Astrocyte (in vitro differentiated cells and primary cell): Measurements from ENCODE around the gene PPP1R12C. TPM values are rescaled to one million over a fixed set of nuclear protein-coding genes. Genes with fewer than 3 reads are reported as not detected.

ENCODE experiments used
- DNase-seq: peaks from one replicate; pipeline ENCODE4 v3.0.0-alpha.2; 2010; ENCODE audit warnings: low read depth
- FAIRE-seq: peaks from 2 replicates; lab custom pipeline; 2011; peaks lifted over from hg19 to GRCh38; lab: Jason Lieb, UNC
- H2AFZ ChIP-seq: 2 replicates; pipeline ENCODE4 v1.6.0; 2012; ENCODE audit warnings: low read depth, low read length, inconsistent platforms
- H3K27ac ChIP-seq: 2 replicates; pipeline ENCODE4 v1.5.1; 2011; ENCODE audit warnings: low read depth, low read length, inconsistent platforms
- H3K27me3 ChIP-seq: 2 replicates; pipeline ENCODE4 v1.6.0; 2011; ENCODE audit warnings: low read length, inconsistent platforms; ENCODE audit not compliant: insufficient read depth
- H3K36me3 ChIP-seq: 2 replicates; pipeline ENCODE4 v1.5.1; 2011; ENCODE audit warnings: low read length, inconsistent platforms; ENCODE audit not compliant: insufficient read depth
- H3K4me1 ChIP-seq: 2 replicates; pipeline ENCODE4 v1.5.1; 2011; ENCODE audit warnings: low read length, inconsistent platforms; ENCODE audit not compliant: insufficient read depth
- H3K4me2 ChIP-seq: 2 replicates; pipeline ENCODE4 v1.6.0; 2012; ENCODE audit warnings: low read length, inconsistent platforms
- H3K4me3 ChIP-seq: 2 replicates; pipeline ENCODE4 v1.5.1; 2011; ENCODE audit warnings: low read depth, mild to moderate bottlenecking, low read length, inconsistent platforms; ENCODE audit not compliant: insufficient read depth
- H3K79me2 ChIP-seq: 2 replicates; pipeline ENCODE4 v1.6.0; 2012; ENCODE audit warnings: mild to moderate bottlenecking, low read length, inconsistent platforms; ENCODE audit not compliant: insufficient read depth
- H3K9ac ChIP-seq: 2 replicates; pipeline ENCODE4 v1.6.0; 2012; ENCODE audit warnings: mild to moderate bottlenecking, low read length, inconsistent platforms
- H3K9me3 ChIP-seq: 2 replicates; pipeline ENCODE4 v1.5.1; 2012; ENCODE audit warnings: low read depth, mild to moderate bottlenecking, low read length, inconsistent platforms; ENCODE audit not compliant: insufficient read depth
- H4K20me1 ChIP-seq: 2 replicates; pipeline ENCODE4 v1.6.0; 2012; ENCODE audit warnings: low read length, inconsistent platforms; ENCODE audit not compliant: insufficient read depth
- H3K27ac Mint-ChIP-seq: one replicate; pipeline ENCODE4 v1.8.0; 2021; ENCODE audit warnings: mild to moderate bottlenecking, mixed read lengths; ENCODE audit not compliant: unreplicated experiment
- H3K27me3 Mint-ChIP-seq: one replicate; pipeline ENCODE4 v1.8.0; 2021; ENCODE audit warnings: low read depth, mixed read lengths; ENCODE audit not compliant: unreplicated experiment
- H3K36me3 Mint-ChIP-seq: one replicate; pipeline ENCODE4 v1.8.0; 2021; ENCODE audit warnings: low read depth, mixed read lengths; ENCODE audit not compliant: unreplicated experiment
- H3K4me1 Mint-ChIP-seq: one replicate; pipeline ENCODE4 v1.8.0; 2021; ENCODE audit warnings: low read depth, mixed read lengths; ENCODE audit not compliant: unreplicated experiment
- H3K4me3 Mint-ChIP-seq: one replicate; pipeline ENCODE4 v1.8.0; 2021; ENCODE audit warnings: mild to moderate bottlenecking, moderate library complexity, mixed read lengths; ENCODE audit not compliant: unreplicated experiment
- H3K9me3 Mint-ChIP-seq: one replicate; pipeline ENCODE4 v1.8.0; 2021; ENCODE audit warnings: mild to moderate bottlenecking, mixed read lengths; ENCODE audit not compliant: unreplicated experiment
- CTCF ChIP-seq: IDR thresholded peaks from 2 replicates; pipeline ENCODE4 v1.5.1; 2011; ENCODE audit warnings: low read depth, mild to moderate bottlenecking, inconsistent platforms, low read length, moderate library complexity; ENCODE audit not compliant: insufficient read depth
- EZH2 ChIP-seq: IDR thresholded peaks from 2 replicates; pipeline ENCODE4 v1.6.1; 2012; ENCODE audit warnings: mild to moderate bottlenecking, low read length, inconsistent platforms; ENCODE audit not compliant: insufficient read depth
- microRNA-seq: library from miRNA; unstranded; fragments of <30 nt; microRNA quantifications from one replicate; pipeline ENCODE4 v1.2.0, GENCODE V29; 2020
- total RNA-seq: library from RNA; stranded (reverse); gene quantifications from 2 replicates; pipeline ENCODE4 v1.2.1, GENCODE V29; 2021

PPP1R12C gene
- total RNA-seq, 1 donor from 2014 or later = 86.2 TPM

GRCh38 chr19:55041627-55042343, 75.7 kb downstream of the PPP1R12C start:
- H3K27me3 ChIP-seq = no peaks in the 10 kb centered on the region
- H3K4me2 ChIP-seq = no peak overlapping the region
- peaks cover 21% of the 10 kb centered on the region for H3K36me3 Mint-ChIP-seq
- H3K27me3 Mint-ChIP-seq = no peaks in the 10 kb centered on the region
- peaks cover 2% of the 10 kb centered on the region for H3K9me3 Mint-ChIP-seq
- H3K4me1 ChIP-seq = no peaks in the 10 kb centered on the region
- no peaks in the 10 kb centered on the region for H3K9me3 ChIP-seq
- no peak overlapping the region for H3K4me3 Mint-ChIP-seq
- DNase-seq (no peak), FAIRE-seq (no peak)
- no peak overlapping the region for H3K27ac ChIP-seq
- H3K36me3 ChIP-seq = no peaks in the 10 kb centered on the region
- H3K79me2 ChIP-seq = no peaks in the 10 kb centered on the region
- no peak overlapping the region for H3K27ac Mint-ChIP-seq
- H3K4me1 Mint-ChIP-seq = no peaks in the 10 kb centered on the region
- no peak overlapping the region for H3K4me3 ChIP-seq
- no peak overlapping the region for H2AFZ ChIP-seq
- no peaks in the 10 kb centered on the region for H4K20me1 ChIP-seq
- no peak overlapping the region for H3K9ac ChIP-seq
- TF ChIP-seq EZH2 = no peak
- TF ChIP-seq CTCF = no peak

- no peak overlapping the region for H3K4me3 Mint-ChIP-seq
- Histone ChIP-seq H3K79me2 (no peaks in the 10 kb centered on the region), H3K27ac (no peak overlapping the region), H4K20me1 (no peaks in the 10 kb centered on the region), H3K4me1 (no peaks in the 10 kb centered on the region), H2AFZ (no peak overlapping the region), H3K4me2 (no peak overlapping the region), H3K9me3 (no peaks in the 10 kb centered on the region), H3K27me3 (no peaks in the 10 kb centered on the region), H3K9ac (no peak overlapping the region), H3K4me3 (no peak overlapping the region), H3K36me3 (no peaks in the 10 kb centered on the region)
- H3K9me3 Mint-ChIP-seq = peaks cover 2% of the 10 kb centered on the region
- no peaks in the 10 kb centered on the region for H3K4me1 Mint-ChIP-seq
- DNase-seq (no peak), FAIRE-seq (no peak)
- no peaks in the 10 kb centered on the region for H3K27me3 Mint-ChIP-seq
- no peak overlapping the region for H3K27ac Mint-ChIP-seq
- TF ChIP-seq EZH2 = no peak
- TF ChIP-seq CTCF = no peak
- H3K36me3 Mint-ChIP-seq = peaks cover 21% of the 10 kb centered on the region
Measured at GRCh38 chr19:55041244-55041626, 76.2 kb downstream of the PPP1R12C start.

Small RNA genes within 50 kb of the gene (microRNA-seq; reads per million reads assigned to microRNA genes)
- gene MIR7975 = not detected

Other genes with a start within 250 kb of the PPP1R12C start
- not detected in 2 replicates for gene FCAR, start 243.4 kb downstream of the PPP1R12C start, total RNA-seq
- gene NCR1, start 211.5 kb downstream of the PPP1R12C start, total RNA-seq = not detected in 2 replicates
- not detected in 2 replicates for gene NLRP7, start 170.1 kb downstream of the PPP1R12C start, total RNA-seq
- gene NLRP2, start 151.3 kb downstream of the PPP1R12C start, total RNA-seq = 0.27 TPM in 1 of 2 replicates, not detected in the other
- 0.36 and 0.48 TPM in 2 replicates for gene GP6, start 79.4 kb downstream of the PPP1R12C start, total RNA-seq
- gene RDH13, start 54.5 kb downstream of the PPP1R12C start, total RNA-seq = 18.8 and 22.6 TPM in 2 replicates
- gene EPS8L1, start 41.8 kb downstream of the PPP1R12C start, total RNA-seq = 7.6 and 9.2 TPM in 2 replicates
- gene TNNT1, start 31.6 kb upstream of the PPP1R12C start, total RNA-seq = 7.1 and 8.3 TPM in 2 replicates
- not detected in 2 replicates for gene TNNI3, start 40.1 kb upstream of the PPP1R12C start, total RNA-seq
- gene DNAAF3, start 49.0 kb upstream of the PPP1R12C start, total RNA-seq = 1.3 and 1.8 TPM in 2 replicates
- 1.1 and 1.9 TPM in 2 replicates for gene SYT5, start 62.7 kb upstream of the PPP1R12C start, total RNA-seq
- 0.99 and 1.0 TPM in 2 replicates for gene PTPRH, start 91.9 kb upstream of the PPP1R12C start, total RNA-seq
- 2.7 and 3.9 TPM in 2 replicates for gene TMEM86B, start 111.1 kb upstream of the PPP1R12C start, total RNA-seq
- gene PPP6R1, start 141.4 kb upstream of the PPP1R12C start, total RNA-seq = 73.8 and 75.2 TPM in 2 replicates
- gene HSPBP1, start 162.5 kb upstream of the PPP1R12C start, total RNA-seq = 34.8 and 39.8 TPM in 2 replicates
- gene BRSK1, start 166.4 kb upstream of the PPP1R12C start, total RNA-seq = 17.6 and 18.8 TPM in 2 replicates
- gene TMEM150B, start 207.7 kb upstream of the PPP1R12C start, total RNA-seq = not detected in 2 replicates
- 14.6 and 16.0 TPM in 2 replicates for gene KMT5C, start 222.2 kb upstream of the PPP1R12C start, total RNA-seq
- 0.50 TPM in 2 replicates for gene COX6B2, start 237.1 kb upstream of the PPP1R12C start, total RNA-seq
- gene GARIN5B, start 245.6 kb upstream of the PPP1R12C start, total RNA-seq = 0.10 and 0.20 TPM in 2 replicates